ENCODE data around the gene RAB4B. TPM values are rescaled to one million over a fixed set of nuclear protein-coding genes. Genes with fewer than 3 reads are reported as not detected.

RAB4B gene, protein sequence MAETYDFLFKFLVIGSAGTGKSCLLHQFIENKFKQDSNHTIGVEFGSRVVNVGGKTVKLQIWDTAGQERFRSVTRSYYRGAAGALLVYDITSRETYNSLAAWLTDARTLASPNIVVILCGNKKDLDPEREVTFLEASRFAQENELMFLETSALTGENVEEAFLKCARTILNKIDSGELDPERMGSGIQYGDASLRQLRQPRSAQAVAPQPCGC
- 23.4 and 30.1 TPM in 2 replicates for total RNA-seq (2014; rRNA removed; shearing (Covaris generic))

DNA sequence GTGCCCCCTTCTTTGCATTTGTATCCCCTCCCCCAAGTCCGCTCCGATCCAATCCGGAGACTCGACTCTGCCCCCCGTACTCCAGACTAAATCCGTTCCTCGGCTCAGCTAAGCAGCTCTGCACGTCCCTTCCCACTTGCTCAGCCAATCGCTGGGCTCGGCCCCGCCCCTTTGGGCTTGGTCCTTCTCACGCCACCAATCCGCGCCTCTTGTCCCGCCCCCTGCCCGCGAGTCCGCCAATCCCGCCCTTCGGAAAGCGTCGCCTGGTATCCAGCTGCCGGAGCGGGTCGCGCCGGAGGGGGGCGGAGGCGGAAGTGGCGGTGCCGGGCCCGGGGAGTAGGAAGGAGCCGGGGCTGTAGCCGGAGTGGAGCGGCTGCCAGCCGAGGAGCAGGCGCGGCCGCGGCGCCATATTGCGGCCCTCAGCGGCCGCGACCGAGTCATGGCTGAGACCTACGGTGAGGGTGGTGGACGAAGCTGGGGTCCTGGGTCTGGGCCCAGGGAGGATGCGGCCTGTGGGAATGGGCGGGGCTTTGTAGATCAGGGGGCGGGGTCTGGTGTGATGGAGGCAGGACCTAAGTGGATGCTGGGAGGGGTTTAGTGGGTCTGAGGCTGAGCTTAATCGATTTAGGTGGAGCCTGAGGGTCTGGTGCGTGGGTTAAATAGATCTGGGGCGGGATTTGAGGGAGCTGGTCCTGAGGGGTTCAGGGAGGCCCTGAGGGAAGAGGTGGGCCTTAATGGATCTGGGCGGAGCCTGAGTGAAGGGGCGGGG lies at the start of gene RAB4B:
Gene RAB4B, plus strand, starts transcription at position 311 of the 769 bp plus-strand sequence. Its CDS starts 129 bp downstream, at position 440.

DNA sequence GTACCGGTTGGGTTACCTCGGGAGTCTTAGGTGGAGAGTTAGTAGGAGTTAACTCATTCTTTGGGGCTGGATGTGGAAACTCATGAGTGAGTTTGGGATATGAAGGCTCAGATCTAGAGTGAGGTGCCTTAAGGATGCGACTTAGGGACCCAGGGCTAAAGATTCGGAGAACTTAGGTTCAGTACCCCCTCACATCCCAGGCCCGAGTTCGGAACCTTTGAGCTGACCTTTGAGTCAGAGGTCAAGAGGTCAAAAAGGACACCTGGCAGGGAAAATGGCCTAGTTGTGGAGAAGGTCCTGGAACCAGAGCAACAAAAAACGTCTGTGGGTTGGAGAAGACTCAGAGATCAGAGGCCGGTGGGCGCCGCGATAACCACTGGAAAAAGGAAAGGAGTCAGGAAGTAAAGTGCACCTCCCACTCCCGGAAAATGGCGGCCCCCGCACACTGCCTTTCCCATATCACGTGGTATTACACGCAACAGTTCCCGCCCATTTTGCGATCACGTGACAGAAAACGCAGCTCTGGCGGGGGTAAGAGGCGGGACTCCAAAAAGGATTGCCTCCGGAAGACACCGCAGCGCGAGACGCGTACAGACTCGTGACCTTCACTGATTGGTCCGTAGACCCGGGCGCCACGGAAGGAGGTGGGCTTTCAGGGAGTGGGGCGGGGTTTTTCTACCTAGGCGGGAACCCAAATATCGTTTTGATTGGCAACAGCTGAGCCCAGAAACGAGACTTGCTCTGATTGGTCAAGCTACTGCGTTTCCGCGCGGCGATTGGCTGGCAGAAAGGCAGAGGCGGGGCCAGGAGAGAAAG lies 27.8 kb upstream of the RAB4B start, which contains the start of gene ACTMAP:
Gene ACTMAP, minus strand, starts transcription at position 420 of the 816 bp plus-strand sequence. CDS start 674 bp downstream, outside the sequence.

DNA sequence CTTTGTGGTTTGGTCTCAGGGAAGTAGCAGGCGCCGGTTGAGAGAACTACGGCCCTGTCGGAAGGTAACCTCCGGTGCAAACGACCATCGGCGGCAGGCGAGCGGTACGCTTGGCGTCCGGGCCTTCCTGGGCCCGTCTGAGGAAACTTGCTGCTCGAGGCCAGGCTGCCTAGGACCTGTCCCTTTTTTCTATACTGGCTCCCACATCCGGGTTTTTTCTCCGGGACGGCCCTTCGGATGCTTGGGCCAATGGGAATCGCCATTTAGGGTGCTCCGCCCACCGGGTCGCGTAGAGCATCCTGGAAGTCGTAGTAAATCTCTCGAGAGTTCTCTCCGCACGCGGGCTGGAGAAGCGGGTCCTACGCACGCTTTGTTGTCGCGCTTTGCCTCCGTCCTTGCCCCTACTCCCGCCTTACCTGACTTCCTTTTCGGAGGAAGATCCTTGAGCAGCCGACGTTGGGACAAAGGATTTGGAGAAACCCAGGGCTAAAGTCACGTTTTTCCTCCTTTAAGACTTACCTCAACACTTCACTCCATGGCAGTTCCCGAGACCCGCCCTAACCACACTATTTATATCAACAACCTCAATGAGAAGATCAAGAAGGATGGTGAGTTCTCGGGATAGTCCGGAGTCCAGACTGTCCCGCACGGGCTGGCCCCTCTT lies 27.0 kb upstream of the RAB4B start, which contains the start of gene SNRPA:
Gene SNRPA, plus strand, starts transcription at position 330 of the 664 bp plus-strand sequence. Its CDS starts 206 bp downstream, at position 536.

DNA sequence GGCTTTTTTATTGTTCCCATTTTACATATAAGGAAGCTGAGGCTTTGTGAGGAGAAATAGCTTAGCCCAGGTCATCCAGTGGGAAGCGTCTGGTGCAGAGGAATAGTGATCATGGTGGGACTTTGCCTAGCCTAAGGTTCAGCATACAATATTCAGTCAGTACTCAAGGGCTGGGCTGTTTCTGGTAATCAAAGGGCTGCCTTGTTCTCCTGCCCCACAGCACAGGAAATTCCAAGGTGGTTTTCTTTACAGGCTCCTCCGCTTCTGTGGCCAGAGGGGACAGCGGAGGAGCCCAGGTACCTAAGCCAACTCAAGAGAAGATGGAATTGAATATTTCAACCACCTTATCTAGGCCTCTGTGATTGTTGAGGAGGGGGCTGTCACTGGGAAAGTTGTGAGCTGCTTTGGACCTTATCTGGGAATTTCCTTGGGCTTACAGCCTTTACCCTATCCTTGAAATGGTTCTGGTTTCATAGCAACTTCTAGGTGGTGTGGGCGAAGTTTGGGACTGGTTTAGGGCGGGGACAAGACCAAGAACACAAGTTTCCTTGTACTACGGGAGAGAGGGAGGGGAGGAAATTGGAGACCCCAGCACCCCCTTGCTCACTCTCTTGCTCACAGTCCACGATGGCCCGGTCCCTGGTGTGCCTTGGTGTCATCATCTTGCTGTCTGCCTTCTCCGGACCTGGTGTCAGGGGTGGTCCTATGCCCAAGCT lies 3.0 kb upstream of the RAB4B start, which contains the start of gene MIA:
Gene MIA, plus strand, starts transcription at position 606 of the 716 bp plus-strand sequence. Its CDS starts 22 bp downstream, at position 628.

DNA sequence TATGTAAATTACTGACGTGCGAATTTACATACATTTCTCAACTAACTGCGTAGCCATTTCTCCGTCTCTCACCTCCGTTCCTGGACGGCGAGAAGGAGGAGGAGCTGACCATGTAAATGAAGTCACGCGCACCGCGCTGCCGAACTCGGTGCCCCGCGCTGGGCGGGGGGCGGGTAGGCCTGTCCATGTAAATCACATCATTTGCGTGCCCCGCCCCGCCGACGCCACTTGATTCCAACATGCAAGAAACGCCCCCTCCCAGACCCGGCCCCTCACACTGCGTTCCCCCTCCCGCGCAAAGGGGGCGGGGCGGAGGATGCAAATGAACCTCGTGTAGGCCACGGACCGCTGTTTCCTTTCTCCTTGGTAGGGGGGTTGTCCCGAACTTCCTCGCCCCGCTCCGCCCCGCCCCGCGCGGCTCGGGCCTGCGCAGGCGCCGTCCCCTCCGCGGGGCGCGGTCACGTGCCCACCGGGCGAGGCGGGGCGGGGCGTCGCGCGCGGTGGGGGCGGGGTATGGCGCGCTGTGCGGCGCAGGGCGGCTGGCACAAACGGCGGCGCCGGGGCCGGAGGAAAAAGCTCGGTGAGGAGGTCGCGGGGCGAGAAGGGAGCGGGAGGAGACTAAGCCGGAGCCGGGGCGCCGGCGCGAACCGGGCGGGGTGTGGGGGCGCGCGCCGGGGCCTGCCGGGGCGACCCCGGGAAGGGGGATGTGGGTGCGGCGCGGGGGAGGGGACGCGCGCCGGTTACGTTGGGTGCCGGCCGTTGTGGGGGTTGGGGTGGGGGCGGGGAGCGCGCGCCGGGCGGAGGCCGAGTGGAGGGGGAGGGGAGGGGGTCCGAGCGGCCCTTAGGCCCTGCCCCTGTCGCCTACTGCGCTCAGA lies 20.9 kb downstream of the RAB4B start, which contains the start of gene EGLN2:
Gene EGLN2, plus strand, starts transcription at position 509 of the 875 bp plus-strand sequence. CDS start 1,382 bp downstream, outside the sequence.

Other genes with a start within 250 kb of the RAB4B start
- gene SHKBP1, start 201.4 kb upstream of the RAB4B start, total RNA-seq (2014; rRNA removed; shearing (Covaris generic)), result 23.2 and 32.5 TPM in 2 replicates
- 50.1 and 53.4 TPM in 2 replicates for gene LTBP4, start 176.9 kb upstream of the RAB4B start, total RNA-seq (2014; rRNA removed; shearing (Covaris generic))
- 12.5 and 14.4 TPM in 2 replicates for gene NUMBL, start 87.6 kb upstream of the RAB4B start, total RNA-seq (2014; rRNA removed; shearing (Covaris generic))
- gene COQ8B, start 61.4 kb upstream of the RAB4B start, total RNA-seq (2014; rRNA removed; shearing (Covaris generic)), result 44.9 and 67.6 TPM in 2 replicates
- gene ITPKC, start 61.1 kb upstream of the RAB4B start, total RNA-seq (2014; rRNA removed; shearing (Covaris generic)), result 10.1 and 12.3 TPM in 2 replicates
- 2.2 TPM in 2 replicates for gene ACTMAP, start 27.8 kb upstream of the RAB4B start, total RNA-seq (2014; rRNA removed; shearing (Covaris generic))
- gene SNRPA, start 27.0 kb upstream of the RAB4B start, total RNA-seq (2014; rRNA removed; shearing (Covaris generic)), result 237 and 302 TPM in 2 replicates
- 416 and 533 TPM in 2 replicates for gene MIA, start 2.7 kb upstream of the RAB4B start, total RNA-seq (2014; rRNA removed; shearing (Covaris generic))
- 62.4 and 70.2 TPM in 2 replicates for gene EGLN2, start 20.9 kb downstream of the RAB4B start, total RNA-seq (2014; rRNA removed; shearing (Covaris generic))
- not detected in 2 replicates for gene CYP2A6, start 72.2 kb downstream of the RAB4B start, total RNA-seq (2014; rRNA removed; shearing (Covaris generic))
- gene CYP2A7, start 104.0 kb downstream of the RAB4B start, total RNA-seq (2014; rRNA removed; shearing (Covaris generic)), result not detected in 2 replicates
- not detected in 2 replicates for gene CYP2B6, start 213.0 kb downstream of the RAB4B start, total RNA-seq (2014; rRNA removed; shearing (Covaris generic))